Inferior parietal cortex (tissue), 1 donor: ENCODE data around the gene EXOC4.
"Not testable (repeated sequence)": the region's sequence is repeated elsewhere in the genome, so short reads cannot be mapped to it uniquely, and the experiment has no call there.

ENCODE experiments used
- DNase-seq: peaks from one replicate; pipeline ENCODE4 v3.0.0-alpha.2; 2016; ENCODE audit errors: extremely low spot score

EXOC4 gene

DNA sequence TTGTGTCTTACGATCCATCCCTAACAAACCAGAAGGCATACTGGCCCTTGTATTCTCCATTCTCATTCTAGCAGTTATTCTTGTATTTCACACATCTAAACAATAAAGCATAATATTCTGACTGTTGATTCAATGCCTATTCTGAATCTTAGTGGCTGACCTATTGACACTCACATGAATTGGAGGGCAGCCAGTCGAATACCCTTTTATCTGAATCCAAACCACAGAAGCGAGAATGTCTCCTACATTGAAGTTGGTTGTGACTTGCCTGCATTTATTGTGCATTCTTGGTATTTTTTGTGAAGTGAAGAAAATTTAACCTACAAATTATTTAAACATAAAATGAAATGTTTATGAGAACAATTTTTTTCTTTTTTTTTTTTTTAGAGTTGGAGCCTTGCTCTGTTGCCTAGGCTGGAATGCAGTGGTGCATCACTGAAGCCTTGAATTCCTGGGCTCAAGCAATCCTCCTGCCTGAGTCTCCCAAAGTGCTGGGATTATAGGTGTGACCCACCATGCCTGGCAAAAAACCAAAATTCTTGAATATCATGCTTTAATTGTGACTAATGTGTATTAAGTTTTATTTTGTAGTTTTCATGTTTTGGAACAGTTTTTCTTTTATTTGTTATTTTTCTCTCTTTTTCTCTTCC lies 22.7 kb downstream of the EXOC4 start:
- DNase-seq = no peak

DNA sequence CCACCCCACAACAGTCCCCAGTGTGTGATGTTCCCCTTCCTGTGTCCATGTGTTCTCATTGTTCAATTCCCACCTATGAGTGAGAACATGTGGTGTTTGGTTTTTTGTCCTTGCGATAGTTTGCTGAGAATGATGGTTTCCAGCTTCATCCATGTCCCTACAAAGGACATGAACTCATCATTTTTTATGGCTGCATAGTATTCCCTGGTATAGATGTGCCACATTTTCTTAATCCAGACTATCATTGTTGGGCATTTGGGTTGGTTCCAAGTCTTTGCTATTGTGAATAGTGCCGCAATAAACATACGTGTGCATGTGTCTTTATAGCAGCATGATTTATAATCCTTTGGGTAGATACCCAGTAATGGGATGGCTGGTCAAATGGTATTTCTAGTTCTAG lies 26.1 kb downstream of the EXOC4 start:
- DNase-seq = not testable (repeated sequence)

DNA sequence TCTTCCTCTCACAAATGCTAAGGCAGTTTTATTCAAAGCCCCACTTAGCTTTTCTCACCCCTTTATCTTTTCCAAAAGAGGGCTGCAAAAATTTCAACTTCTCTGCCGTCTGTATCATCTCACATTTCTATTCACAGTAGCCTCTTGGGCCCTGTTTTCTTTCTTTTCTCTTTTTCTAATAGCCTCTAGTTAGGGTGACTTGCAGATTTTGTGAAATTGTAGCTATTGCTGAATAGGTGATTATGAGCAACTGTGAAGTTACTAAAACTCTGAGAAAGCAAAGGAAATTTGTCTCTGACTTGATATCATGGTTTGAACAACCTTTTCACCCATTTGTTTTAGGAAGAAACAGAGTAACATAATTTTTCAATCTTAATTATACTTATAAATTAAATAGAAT lies 29.2 kb downstream of the EXOC4 start:
- no peak for DNase-seq

DNA sequence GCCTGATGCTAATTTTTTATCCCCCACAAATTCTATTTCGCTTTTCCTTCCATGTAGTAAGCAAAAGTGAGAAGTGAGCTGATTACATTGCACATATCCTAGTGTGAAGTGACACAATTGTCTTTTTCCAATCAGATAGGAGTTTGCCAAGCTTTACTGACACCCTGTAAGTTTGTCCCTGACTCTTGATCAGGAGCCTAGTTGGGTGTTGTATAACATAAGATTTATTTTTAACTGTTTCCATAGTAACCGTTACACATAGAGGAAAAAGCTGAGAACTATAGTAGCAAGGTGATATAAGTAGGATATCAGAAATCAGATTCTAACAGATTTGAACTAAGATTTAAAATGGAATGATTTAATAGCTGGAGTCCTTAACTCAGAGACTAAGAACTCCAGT lies 31.2 kb downstream of the EXOC4 start:
- peak; percentile 34 for DNase-seq

DNA sequence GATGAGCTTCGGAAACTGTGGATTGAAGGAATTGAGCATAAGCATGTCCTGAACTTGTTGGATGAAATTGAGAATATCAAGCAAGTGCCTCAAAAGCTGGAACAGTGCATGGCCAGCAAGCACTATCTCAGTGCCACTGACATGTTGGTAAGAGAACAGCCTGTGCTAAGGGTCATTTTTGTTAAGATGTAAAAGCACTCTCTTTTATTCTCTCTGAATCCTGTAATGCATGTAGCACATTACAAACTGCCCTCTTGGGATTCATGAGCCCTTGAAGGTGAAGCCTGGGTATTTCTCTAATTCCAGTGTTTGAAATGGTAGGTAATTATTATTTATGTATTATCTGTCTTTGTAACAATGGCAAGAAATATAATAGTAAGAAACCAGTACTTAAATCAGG lies 36.1 kb downstream of the EXOC4 start:
- DNase-seq = no peak

DNA sequence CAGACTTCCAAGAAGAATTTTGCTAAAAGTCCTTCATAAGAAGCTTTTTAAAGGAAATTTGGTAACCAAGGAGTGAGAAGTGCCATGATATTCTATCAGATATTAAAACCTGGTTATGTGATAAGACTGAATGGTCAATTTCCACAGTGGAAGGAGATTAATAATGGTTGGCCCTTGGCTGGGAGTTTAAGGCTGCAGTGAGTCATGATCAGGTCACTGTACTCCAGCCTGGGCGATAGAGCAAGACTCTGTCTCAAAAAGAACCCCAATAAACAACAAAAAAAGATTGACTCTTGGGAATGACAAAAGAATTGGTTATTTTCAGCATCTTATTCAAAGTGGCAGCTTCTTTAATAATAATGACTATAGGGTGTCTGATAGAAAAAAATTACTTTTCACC lies 37.2 kb downstream of the EXOC4 start:
- DNase-seq = no peak

- DNase-seq = no peak
Measured at GRCh38 chr7:133290676-133291333, 37.9 kb downstream of the EXOC4 start.

DNA sequence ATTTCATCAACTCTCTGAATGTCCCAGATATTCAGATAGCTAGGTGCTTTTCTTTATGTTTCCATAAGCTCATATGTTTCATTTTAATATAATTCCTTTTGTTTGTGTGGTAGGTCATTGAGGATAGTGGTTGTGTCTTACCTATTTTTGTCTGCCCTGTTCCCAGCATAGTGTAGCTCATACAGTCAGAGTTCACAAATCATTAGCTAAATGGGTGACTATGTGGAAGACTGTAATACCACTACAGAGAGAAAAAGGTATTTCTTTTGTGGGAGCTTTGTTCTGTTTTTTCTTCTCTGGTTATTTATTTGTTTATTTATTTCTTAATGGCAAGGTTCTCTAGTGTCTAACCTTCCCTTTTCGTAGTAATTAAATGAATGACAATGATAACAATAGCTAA lies 39.8 kb downstream of the EXOC4 start:
- DNase-seq = no peak

- no peak for DNase-seq
Measured at GRCh38 chr7:133293384-133294160, 40.7 kb downstream of the EXOC4 start.

DNA sequence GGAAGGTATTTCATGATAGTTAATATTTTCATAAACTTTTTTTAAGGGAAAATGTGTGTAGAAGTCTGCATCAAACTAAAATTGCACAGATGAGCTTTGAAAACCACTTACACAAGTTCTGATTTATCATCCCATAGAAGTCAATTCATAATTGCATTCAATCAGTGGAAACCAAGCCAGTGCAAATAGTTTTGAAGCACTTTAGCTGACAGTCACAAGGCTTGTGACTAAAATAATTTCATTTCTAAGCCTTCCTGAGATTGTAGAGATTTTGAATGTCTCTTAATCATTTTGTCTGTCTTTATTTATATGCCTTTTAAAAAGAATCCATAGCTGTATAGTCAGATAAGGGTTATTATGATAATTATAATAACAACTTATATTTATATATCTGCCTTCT lies 41.4 kb downstream of the EXOC4 start:
- no peak for DNase-seq

GRCh38 chr7:133295484-133295883 lies 42.6 kb downstream of the EXOC4 start:
- no peak for DNase-seq

GRCh38 chr7:133297093-133297492 lies 44.2 kb downstream of the EXOC4 start:
- DNase-seq = no peak

GRCh38 chr7:133298080-133298479 lies 45.2 kb downstream of the EXOC4 start:
- DNase-seq = no peak

DNA sequence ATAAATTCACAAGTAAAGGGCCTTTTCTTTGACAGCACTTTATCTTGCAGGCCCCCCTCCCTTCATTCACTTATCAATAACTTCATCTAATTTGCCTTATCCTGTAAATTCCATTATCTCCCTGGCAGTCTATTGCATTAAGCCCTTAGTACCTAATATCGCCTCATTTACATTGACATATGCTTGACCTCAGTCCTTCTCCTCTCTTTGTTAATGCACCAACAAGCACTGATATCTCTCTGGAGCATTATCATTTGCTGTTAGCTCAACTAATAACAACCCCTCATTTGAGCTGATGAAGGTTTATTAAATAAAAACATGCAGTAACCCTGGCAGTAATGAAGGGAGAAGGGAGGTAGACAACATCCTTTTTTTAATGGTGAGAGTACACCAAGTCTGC lies 46.8 kb downstream of the EXOC4 start:
- no peak for DNase-seq

GRCh38 chr7:133300088-133300487 lies 47.2 kb downstream of the EXOC4 start:
- no peak for DNase-seq

DNA sequence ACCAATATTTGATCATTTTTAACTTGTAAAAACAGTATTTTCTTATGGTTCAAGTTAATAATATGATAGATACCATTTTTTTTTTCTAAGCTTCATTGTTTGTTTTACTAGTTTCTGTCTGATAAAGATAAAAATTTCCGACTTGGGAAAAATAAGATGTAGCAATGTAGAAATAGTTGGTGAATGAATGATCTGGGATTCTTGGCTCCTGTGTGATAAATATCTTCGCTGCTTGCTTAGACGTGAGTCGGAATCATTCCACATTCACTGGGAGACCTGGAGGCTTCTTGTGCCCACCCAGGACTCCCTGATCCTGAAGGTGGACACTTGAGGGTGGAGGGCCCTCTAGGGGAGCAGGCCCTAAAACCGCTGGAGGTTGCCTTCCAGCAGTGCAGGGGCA lies 47.9 kb downstream of the EXOC4 start:
- DNase-seq = no peak

- no peak for DNase-seq
Measured at GRCh38 chr7:133301444-133301843, 48.6 kb downstream of the EXOC4 start.

DNA sequence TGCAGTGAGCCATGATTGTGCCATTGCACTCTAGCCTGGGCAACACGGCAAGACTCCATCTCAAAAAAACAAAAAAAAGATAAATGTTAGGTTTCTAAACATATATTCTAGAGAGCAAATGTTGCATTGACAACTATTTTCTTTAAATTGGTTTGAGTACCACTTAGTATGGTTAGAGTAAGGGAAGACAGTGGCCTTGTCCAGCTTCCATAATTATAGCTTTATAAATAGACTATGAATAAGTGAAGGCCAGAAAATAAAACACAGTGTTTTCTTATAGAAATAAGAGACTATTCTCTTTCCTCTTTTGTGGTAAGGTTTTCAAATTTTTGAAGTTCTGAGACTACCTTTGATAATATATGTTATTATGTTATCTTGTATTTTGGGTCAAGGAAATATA lies 50.5 kb downstream of the EXOC4 start:
- DNase-seq = no peak

- no peak for DNase-seq
Measured at GRCh38 chr7:133303931-133304330, 51.1 kb downstream of the EXOC4 start.

- DNase-seq = no peak
Measured at GRCh38 chr7:133309333-133309732, 56.5 kb downstream of the EXOC4 start.

GRCh38 chr7:133310232-133310862 lies 57.5 kb downstream of the EXOC4 start:
- no peak for DNase-seq

DNA sequence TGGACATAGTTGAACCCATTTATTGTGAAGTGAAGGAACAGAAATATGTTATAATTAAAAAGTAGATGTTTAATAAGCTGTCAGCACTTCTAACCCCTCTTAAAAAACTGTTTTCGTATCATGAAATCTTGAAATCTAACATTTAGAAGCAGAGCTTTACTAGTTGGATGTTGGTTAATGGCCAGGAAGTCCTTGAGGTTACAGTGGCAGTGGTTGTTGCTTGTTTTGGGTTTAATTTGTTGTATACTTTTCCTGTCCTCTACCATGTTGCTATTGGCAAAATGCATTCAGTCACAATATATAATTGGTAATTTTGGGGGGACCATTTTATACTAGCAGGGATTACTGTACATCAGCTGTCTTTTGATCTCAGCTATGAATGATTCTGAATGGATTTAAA lies 60.7 kb downstream of the EXOC4 start:
- no peak for DNase-seq

GRCh38 chr7:133314084-133314483 lies 61.2 kb downstream of the EXOC4 start:
- DNase-seq = no peak
